Neural cell (in vitro differentiated cells): ENCODE results near the gene NUB1.

Source experiments
- CTCF ChIP-seq: fragments of 450-650 bp; IDR thresholded peaks from 2 replicates; pipeline ENCODE4 v1.5.1; 2014; ENCODE audit warnings: antibody characterized with exemption, mild to moderate bottlenecking, moderate library complexity; ENCODE audit not compliant: poor library complexity, severe bottlenecking
- EP300 ChIP-seq: fragments of 450-650 bp; conservative IDR thresholded peaks from 2 replicates; pipeline ENCODE4 v1.6.1; 2014; ENCODE audit warnings: antibody characterized with exemption, mild to moderate bottlenecking, moderate library complexity; ENCODE audit not compliant: poor library complexity, severe bottlenecking
- EZH2 ChIP-seq: fragments of 200-600, 300-800 bp; shearing (Covaris generic), sonication (generic); IDR thresholded peaks from 2 replicates; pipeline ENCODE4 v1.6.1; 2014; ENCODE audit warnings: antibody characterized with exemption, low read length, borderline replicate concordance, mild to moderate bottlenecking; ENCODE audit not compliant: insufficient read depth, poor library complexity, severe bottlenecking
- RAD21 ChIP-seq: fragments of 450-650 bp; conservative IDR thresholded peaks from 2 replicates; pipeline ENCODE4 v1.6.1; 2014; ENCODE audit warnings: antibody characterized with exemption, mild to moderate bottlenecking, moderate library complexity
- TAF1 ChIP-seq: IDR thresholded peaks from 2 replicates; pipeline ENCODE4 v1.6.1; 2012; ENCODE audit warnings: low read depth
- TF ChIP-seq, protein P1 (sequence below): IDR thresholded peaks from 2 replicates; pipeline ENCODE4 v1.6.1; 2012; ENCODE audit warnings: borderline replicate concordance

GRCh38 chr7:151402029-151402835 is 60.6 kb downstream of the NUB1 start:
- TF ChIP-seq CTCF = no peak
- TF ChIP-seq EP300 = no peak
- TF ChIP-seq, protein P1, sequence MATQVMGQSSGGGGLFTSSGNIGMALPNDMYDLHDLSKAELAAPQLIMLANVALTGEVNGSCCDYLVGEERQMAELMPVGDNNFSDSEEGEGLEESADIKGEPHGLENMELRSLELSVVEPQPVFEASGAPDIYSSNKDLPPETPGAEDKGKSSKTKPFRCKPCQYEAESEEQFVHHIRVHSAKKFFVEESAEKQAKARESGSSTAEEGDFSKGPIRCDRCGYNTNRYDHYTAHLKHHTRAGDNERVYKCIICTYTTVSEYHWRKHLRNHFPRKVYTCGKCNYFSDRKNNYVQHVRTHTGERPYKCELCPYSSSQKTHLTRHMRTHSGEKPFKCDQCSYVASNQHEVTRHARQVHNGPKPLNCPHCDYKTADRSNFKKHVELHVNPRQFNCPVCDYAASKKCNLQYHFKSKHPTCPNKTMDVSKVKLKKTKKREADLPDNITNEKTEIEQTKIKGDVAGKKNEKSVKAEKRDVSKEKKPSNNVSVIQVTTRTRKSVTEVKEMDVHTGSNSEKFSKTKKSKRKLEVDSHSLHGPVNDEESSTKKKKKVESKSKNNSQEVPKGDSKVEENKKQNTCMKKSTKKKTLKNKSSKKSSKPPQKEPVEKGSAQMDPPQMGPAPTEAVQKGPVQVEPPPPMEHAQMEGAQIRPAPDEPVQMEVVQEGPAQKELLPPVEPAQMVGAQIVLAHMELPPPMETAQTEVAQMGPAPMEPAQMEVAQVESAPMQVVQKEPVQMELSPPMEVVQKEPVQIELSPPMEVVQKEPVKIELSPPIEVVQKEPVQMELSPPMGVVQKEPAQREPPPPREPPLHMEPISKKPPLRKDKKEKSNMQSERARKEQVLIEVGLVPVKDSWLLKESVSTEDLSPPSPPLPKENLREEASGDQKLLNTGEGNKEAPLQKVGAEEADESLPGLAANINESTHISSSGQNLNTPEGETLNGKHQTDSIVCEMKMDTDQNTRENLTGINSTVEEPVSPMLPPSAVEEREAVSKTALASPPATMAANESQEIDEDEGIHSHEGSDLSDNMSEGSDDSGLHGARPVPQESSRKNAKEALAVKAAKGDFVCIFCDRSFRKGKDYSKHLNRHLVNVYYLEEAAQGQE = no peak
- TF ChIP-seq RAD21 = no peak
- TF ChIP-seq EZH2 = no peak
- TF ChIP-seq TAF1 = no peak
